Measurements from ENCODE around the gene LIMK1. TPM values are rescaled to one million over a fixed set of nuclear protein-coding genes. Genes with fewer than 3 reads are reported as not detected.

LIMK1 gene
- total and polyA plus RNA-seq, 2 experiments from 2014 or later: 13.0 to 96.5 TPM

DNA sequence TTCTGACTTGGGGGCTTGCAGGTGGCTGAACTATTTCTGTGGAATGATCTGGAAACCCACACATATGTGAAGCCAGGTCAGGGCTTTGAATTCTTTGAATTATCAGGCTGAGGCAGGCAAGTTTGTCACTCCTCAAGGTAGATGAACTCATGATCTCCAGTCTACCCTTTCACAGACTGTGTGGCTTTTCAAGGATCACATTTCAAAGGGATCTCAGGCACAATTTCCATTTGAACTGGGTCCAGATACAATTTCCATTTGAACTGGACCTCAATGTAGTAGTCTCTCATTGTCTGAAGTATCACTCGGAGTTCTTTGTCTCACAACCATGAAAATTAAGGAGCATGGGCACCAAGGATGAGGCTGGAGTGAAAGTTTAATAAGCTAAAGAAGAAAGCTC, 64.9 kb downstream of the LIMK1 start:
- no peak overlapping the region for H3K4me2 ChIP-seq
- Mint-ChIP-seq H3K27me3 (ENCODE audit: insufficient read depth, low read depth, poor library complexity) (peaks cover 8% of the 10 kb centered on the region), H3K36me3 (ENCODE audit: low read depth) (peaks cover 21% of the 10 kb centered on the region), H3K27ac (no peak overlapping the region), H3K9me3 (peaks cover 40% of the 10 kb centered on the region), H3K4me3 (no peak overlapping the region), H3K4me1 (no peaks in the 10 kb centered on the region)
- no peaks in the 10 kb centered on the region for H3F3A ChIP-seq (replicated peaks; ENCODE audit: low read depth)
- H3K9me2 ChIP-seq (ENCODE audit: insufficient read depth): no peaks in the 10 kb centered on the region
- no peak for DNase-seq (ENCODE audit: low spot score)
- no peak overlapping the region for H3K27ac ChIP-seq (ENCODE audit: low read depth)
- no peaks in the 10 kb centered on the region for H3K27me3 ChIP-seq (ENCODE audit: insufficient read depth)
- no peak for TF ChIP-seq EZH2 (IDR thresholded peaks at IDR 0.05; ENCODE audit: low read depth, unreplicated experiment)
- no peak for TF ChIP-seq CREB1 (CRISPR knock-in tag; IDR thresholded peaks at IDR 0.05; ENCODE audit: low read depth)
- TF ChIP-seq JUNB (IDR thresholded peaks at IDR 0.05; ENCODE audit: unreplicated experiment): no peak
- TF ChIP-seq, protein P1, sequence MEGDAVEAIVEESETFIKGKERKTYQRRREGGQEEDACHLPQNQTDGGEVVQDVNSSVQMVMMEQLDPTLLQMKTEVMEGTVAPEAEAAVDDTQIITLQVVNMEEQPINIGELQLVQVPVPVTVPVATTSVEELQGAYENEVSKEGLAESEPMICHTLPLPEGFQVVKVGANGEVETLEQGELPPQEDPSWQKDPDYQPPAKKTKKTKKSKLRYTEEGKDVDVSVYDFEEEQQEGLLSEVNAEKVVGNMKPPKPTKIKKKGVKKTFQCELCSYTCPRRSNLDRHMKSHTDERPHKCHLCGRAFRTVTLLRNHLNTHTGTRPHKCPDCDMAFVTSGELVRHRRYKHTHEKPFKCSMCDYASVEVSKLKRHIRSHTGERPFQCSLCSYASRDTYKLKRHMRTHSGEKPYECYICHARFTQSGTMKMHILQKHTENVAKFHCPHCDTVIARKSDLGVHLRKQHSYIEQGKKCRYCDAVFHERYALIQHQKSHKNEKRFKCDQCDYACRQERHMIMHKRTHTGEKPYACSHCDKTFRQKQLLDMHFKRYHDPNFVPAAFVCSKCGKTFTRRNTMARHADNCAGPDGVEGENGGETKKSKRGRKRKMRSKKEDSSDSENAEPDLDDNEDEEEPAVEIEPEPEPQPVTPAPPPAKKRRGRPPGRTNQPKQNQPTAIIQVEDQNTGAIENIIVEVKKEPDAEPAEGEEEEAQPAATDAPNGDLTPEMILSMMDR (conservative IDR thresholded peaks at IDR 0.05; ENCODE audit: low read depth in 2 of 2): no peak
- TF ChIP-seq EZH2phosphoT487 (IDR thresholded peaks at IDR 0.05; ENCODE audit: unreplicated experiment): no peak
- TF ChIP-seq, protein P2, sequence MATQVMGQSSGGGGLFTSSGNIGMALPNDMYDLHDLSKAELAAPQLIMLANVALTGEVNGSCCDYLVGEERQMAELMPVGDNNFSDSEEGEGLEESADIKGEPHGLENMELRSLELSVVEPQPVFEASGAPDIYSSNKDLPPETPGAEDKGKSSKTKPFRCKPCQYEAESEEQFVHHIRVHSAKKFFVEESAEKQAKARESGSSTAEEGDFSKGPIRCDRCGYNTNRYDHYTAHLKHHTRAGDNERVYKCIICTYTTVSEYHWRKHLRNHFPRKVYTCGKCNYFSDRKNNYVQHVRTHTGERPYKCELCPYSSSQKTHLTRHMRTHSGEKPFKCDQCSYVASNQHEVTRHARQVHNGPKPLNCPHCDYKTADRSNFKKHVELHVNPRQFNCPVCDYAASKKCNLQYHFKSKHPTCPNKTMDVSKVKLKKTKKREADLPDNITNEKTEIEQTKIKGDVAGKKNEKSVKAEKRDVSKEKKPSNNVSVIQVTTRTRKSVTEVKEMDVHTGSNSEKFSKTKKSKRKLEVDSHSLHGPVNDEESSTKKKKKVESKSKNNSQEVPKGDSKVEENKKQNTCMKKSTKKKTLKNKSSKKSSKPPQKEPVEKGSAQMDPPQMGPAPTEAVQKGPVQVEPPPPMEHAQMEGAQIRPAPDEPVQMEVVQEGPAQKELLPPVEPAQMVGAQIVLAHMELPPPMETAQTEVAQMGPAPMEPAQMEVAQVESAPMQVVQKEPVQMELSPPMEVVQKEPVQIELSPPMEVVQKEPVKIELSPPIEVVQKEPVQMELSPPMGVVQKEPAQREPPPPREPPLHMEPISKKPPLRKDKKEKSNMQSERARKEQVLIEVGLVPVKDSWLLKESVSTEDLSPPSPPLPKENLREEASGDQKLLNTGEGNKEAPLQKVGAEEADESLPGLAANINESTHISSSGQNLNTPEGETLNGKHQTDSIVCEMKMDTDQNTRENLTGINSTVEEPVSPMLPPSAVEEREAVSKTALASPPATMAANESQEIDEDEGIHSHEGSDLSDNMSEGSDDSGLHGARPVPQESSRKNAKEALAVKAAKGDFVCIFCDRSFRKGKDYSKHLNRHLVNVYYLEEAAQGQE (IDR thresholded peaks at IDR 0.05; ENCODE audit: unreplicated experiment): no peak
- no peak overlapping the region for H3K4me3 ChIP-seq
- no peak for ATAC-seq
- no peaks in the 10 kb centered on the region for H3K4me1 ChIP-seq (ENCODE audit: insufficient read depth)
- H3K79me2 ChIP-seq (replicated peaks; ENCODE audit: insufficient read depth): no peaks in the 10 kb centered on the region
- no peaks in the 10 kb centered on the region for H4K20me1 ChIP-seq (replicated peaks; ENCODE audit: insufficient read depth)
- H3K36me3 ChIP-seq (ENCODE audit: insufficient read depth): no peaks in the 10 kb centered on the region; the same call in 1 of the 2 replicates
- no peak overlapping the region for H2AFZ ChIP-seq

DNA sequence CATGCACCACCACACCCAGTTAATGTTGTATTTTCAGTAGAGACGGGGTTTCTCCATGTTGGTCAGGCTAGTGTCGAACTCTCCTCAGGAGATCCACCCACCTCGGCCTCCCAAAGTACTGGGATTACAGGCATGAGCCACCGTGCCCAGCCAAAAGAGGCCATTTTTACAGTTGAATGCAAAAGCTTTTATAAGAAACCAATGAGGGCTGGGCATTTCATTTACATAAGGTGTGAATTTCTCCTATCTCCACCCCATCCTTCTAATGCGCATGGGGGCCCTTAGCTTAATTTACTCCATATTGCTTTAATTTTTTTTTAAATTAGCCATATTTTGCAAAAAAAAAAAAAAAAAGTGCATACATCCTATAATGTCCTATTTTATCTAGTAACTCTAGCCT, 65.5 kb downstream of the LIMK1 start:
- peaks cover 8% of the 10 kb centered on the region for H3K27me3 Mint-ChIP-seq (ENCODE audit: insufficient read depth, low read depth, poor library complexity)
- Histone ChIP-seq H3K36me3 (ENCODE audit: insufficient read depth) (no peaks in the 10 kb centered on the region; the same call in 1 of the 2 replicates), H3K9me2 (ENCODE audit: insufficient read depth) (no peaks in the 10 kb centered on the region), H3K4me1 (ENCODE audit: insufficient read depth) (no peaks in the 10 kb centered on the region), H3K4me2 (no peak overlapping the region), H3F3A (replicated peaks; ENCODE audit: low read depth) (no peaks in the 10 kb centered on the region), H4K20me1 (replicated peaks; ENCODE audit: insufficient read depth) (no peaks in the 10 kb centered on the region), H3K79me2 (replicated peaks; ENCODE audit: insufficient read depth) (no peaks in the 10 kb centered on the region), H2AFZ (no peak overlapping the region), H3K4me3 (no peak overlapping the region), H3K27ac (ENCODE audit: low read depth) (no peak overlapping the region), H3K27me3 (ENCODE audit: insufficient read depth) (no peaks in the 10 kb centered on the region)
- H3K9me3 Mint-ChIP-seq: peaks cover 38% of the 10 kb centered on the region
- DNase-seq (ENCODE audit: low spot score) (no peak), ATAC-seq (no peak)
- peaks cover 21% of the 10 kb centered on the region for H3K36me3 Mint-ChIP-seq (ENCODE audit: low read depth)
- no peaks in the 10 kb centered on the region for H3K4me1 Mint-ChIP-seq
- H3K4me3 Mint-ChIP-seq: no peak overlapping the region
- H3K27ac Mint-ChIP-seq: no peak overlapping the region
- TF ChIP-seq EZH2 (IDR thresholded peaks at IDR 0.05; ENCODE audit: low read depth, unreplicated experiment): no peak
- TF ChIP-seq, protein P3, sequence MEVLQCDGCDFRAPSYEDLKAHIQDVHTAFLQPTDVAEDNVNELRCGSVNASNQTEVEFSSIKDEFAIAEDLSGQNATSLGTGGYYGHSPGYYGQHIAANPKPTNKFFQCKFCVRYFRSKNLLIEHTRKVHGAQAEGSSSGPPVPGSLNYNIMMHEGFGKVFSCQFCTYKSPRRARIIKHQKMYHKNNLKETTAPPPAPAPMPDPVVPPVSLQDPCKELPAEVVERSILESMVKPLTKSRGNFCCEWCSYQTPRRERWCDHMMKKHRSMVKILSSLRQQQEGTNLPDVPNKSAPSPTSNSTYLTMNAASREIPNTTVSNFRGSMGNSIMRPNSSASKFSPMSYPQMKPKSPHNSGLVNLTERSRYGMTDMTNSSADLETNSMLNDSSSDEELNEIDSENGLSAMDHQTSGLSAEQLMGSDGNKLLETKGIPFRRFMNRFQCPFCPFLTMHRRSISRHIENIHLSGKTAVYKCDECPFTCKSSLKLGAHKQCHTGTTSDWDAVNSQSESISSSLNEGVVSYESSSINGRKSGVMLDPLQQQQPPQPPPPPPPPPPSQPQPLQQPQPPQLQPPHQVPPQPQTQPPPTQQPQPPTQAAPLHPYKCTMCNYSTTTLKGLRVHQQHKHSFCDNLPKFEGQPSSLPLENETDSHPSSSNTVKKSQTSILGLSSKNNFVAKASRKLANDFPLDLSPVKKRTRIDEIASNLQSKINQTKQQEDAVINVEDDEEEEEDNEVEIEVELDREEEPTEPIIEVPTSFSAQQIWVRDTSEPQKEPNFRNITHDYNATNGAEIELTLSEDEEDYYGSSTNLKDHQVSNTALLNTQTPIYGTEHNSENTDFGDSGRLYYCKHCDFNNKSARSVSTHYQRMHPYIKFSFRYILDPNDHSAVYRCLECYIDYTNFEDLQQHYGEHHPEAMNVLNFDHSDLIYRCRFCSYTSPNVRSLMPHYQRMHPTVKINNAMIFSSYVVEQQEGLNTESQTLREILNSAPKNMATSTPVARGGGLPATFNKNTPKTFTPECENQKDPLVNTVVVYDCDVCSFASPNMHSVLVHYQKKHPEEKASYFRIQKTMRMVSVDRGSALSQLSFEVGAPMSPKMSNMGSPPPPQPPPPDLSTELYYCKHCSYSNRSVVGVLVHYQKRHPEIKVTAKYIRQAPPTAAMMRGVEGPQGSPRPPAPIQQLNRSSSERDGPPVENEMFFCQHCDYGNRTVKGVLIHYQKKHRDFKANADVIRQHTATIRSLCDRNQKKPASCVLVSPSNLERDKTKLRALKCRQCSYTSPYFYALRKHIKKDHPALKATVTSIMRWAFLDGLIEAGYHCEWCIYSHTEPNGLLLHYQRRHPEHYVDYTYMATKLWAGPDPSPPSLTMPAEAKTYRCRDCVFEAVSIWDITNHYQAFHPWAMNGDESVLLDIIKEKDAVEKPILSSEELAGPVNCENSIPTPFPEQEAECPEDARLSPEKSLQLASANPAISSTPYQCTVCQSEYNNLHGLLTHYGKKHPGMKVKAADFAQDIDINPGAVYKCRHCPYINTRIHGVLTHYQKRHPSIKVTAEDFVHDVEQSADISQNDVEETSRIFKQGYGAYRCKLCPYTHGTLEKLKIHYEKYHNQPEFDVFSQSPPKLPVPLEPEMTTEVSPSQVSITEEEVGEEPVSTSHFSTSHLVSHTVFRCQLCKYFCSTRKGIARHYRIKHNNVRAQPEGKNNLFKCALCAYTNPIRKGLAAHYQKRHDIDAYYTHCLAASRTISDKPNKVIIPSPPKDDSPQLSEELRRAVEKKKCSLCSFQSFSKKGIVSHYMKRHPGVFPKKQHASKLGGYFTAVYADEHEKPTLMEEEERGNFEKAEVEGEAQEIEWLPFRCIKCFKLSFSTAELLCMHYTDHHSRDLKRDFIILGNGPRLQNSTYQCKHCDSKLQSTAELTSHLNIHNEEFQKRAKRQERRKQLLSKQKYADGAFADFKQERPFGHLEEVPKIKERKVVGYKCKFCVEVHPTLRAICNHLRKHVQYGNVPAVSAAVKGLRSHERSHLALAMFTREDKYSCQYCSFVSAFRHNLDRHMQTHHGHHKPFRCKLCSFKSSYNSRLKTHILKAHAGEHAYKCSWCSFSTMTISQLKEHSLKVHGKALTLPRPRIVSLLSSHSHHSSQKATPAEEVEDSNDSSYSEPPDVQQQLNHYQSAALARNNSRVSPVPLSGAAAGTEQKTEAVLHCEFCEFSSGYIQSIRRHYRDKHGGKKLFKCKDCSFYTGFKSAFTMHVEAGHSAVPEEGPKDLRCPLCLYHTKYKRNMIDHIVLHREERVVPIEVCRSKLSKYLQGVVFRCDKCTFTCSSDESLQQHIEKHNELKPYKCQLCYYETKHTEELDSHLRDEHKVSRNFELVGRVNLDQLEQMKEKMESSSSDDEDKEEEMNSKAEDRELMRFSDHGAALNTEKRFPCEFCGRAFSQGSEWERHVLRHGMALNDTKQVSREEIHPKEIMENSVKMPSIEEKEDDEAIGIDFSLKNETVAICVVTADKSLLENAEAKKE (CRISPR knock-in tag; IDR thresholded peaks at IDR 0.05): no peak
